Neutrophil (primary cell): ENCODE measurements around the gene NYAP1.
A peak's percentile ranks its signal among the peaks of the same experiment; 100 is the strongest.

Experiments
- H3K27ac ChIP-seq: fragments of 200-600 bp; sonication (generic); 2 replicates; pipeline ENCODE4 v1.5.1; 2016; ENCODE audit warnings: mild to moderate bottlenecking, moderate library complexity
- H3K27me3 ChIP-seq: fragments of 200-600 bp; sonication (generic); 2 replicates; pipeline ENCODE4 v1.6.0; 2016; ENCODE audit warnings: mild to moderate bottlenecking
- H3K36me3 ChIP-seq: fragments of 200-600 bp; sonication (generic); 2 replicates; pipeline ENCODE4 v1.5.1; 2017
- H3K4me1 ChIP-seq, 2 experiments: fragments of 200-600 bp in 1 of 2; sonication (generic) in 1 of 2; 1 replicate in 1 of 2; 2 replicates in 1 of 2; pipeline versions ENCODE4 v1.5.1 to v1.6.1; 2013 to 2016; ENCODE audit warnings: low read depth in 1 of 2, low read length in 1 of 2, mild to moderate bottlenecking in 1 of 2, moderate library complexity in 1 of 2; ENCODE audit not compliant: control insufficient read depth in 1 of 2, insufficient read depth in 1 of 2
- H3K4me3 ChIP-seq, 2 experiments: fragments of 200-600 bp in 1 of 2; sonication (generic) in 1 of 2; 1 replicate in 1 of 2; 2 replicates in 1 of 2; pipeline ENCODE4 v1.5.1; 2013 to 2016; ENCODE audit warnings: low read depth in 1 of 2, low read length in 1 of 2, mild to moderate bottlenecking in 1 of 2, moderate library complexity in 1 of 2
- H3K9me3 ChIP-seq: fragments of 200-600 bp; sonication (generic); 2 replicates; pipeline ENCODE4 v1.5.1; 2016
- TF ChIP-seq, protein P1 (sequence below): fragments of 200-600 bp; sonication (generic); IDR thresholded peaks from 2 replicates; pipeline ENCODE4 v1.5.1; 2016; ENCODE audit warnings: antibody characterized with exemption

The NYAP1 gene

DNA sequence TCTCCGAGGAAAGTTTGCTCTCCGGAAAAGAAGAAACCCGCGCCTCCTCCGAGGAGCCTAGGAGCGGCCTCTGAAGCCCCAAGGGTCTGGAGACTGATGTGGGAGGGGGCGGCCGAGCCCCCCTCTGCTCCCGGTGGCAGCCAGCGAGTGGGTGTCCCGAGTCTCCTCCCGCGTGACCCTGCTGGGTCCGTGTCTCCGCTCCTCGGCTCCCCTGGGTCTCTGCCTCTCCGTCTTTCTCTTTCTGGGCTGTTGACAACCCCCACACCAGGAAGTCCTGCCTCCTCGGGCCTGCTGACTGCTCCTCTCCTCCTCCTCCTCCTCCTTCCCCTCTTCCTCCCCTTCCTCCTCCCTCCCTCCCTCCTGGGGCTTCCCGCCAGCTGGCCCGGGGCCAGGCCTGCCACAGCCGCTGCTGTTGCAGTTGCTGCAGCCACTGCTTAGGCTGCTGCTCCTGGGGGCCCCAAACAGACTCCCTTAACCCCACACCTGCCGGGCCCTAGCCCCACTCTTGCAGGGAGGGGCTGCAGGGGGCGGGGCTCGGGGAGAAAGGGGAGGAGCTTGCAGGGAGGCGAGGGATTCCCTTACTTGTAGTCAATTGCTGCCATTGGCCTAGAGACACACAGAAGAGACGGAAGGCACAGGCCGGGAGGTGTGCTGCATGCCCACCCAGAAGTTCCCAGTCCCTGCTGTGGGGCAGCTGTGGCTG, 4.6 kb upstream of the NYAP1 start, which contains the start of gene TSC22D4:
TSS of gene TSC22D4 (minus strand) at position 257 of the 703 bp plus-strand sequence. CDS start 1,176 bp downstream, outside the sequence.
- H3K9me3 ChIP-seq, result no peaks in the 10 kb centered on the region
- TF ChIP-seq, protein P1, sequence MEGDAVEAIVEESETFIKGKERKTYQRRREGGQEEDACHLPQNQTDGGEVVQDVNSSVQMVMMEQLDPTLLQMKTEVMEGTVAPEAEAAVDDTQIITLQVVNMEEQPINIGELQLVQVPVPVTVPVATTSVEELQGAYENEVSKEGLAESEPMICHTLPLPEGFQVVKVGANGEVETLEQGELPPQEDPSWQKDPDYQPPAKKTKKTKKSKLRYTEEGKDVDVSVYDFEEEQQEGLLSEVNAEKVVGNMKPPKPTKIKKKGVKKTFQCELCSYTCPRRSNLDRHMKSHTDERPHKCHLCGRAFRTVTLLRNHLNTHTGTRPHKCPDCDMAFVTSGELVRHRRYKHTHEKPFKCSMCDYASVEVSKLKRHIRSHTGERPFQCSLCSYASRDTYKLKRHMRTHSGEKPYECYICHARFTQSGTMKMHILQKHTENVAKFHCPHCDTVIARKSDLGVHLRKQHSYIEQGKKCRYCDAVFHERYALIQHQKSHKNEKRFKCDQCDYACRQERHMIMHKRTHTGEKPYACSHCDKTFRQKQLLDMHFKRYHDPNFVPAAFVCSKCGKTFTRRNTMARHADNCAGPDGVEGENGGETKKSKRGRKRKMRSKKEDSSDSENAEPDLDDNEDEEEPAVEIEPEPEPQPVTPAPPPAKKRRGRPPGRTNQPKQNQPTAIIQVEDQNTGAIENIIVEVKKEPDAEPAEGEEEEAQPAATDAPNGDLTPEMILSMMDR, result peak; percentile 32
- H3K4me3 ChIP-seq, result peak within 1 kb of the TSS; percentile 86 to 97
- H3K27ac ChIP-seq, result peak within 1 kb of the TSS; percentile 98
- H3K27me3 ChIP-seq, result peaks cover 17% of the 10 kb centered on the region
- H3K36me3 ChIP-seq, result peaks cover 37% of the 10 kb centered on the region
- peaks cover 41 to 42% of the 10 kb centered on the region in 2 experiments for H3K4me1 ChIP-seq

DNA sequence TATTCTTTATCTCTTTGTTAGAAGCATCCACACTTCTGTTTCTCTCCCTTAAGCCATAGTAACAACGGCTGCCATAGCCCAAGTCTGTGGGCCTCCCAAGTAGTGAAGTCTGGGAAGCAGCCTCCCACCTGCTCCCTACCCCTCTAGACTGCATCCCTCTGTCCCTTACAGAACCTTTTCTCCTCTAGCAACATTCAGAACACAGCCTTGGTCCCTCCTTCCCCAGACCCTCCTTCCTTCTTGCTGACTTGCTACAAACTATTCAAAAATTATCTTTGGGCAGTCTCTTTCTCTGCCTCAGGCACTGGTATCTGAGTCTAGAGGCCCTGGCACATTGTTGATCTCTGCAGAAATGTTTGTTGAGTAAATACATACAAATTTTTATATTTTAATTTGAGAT, 2.3 kb upstream of the NYAP1 start:
- Histone ChIP-seq H3K4me3 (no peak overlapping the region), H3K27me3 (peaks cover 41% of the 10 kb centered on the region), H3K4me1 (peaks cover 23 to 26% of the 10 kb centered on the region in 2 experiments), H3K9me3 (no peaks in the 10 kb centered on the region), H3K36me3 (peaks cover 13% of the 10 kb centered on the region), H3K27ac (no peak overlapping the region)
- TF ChIP-seq, protein P1, result no peak

DNA sequence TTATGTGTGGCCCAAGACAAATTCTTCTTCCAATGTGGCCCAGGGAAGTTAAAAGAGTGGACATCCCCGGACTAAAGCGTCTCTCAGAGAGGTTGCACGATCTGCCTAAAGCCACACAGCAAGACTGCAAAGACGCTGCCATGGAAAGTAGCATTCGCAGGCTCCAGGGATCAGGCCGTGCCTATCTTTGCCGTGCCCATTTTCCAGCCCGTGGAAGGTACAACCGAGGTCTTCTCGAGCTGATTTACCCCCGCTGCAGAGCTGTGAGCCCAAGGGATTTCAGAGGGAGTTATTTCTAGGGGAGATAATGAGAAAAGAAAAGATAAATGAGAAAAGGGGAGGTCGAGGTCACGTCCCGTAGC, 1.0 kb upstream of the NYAP1 start:
- Histone ChIP-seq H3K36me3 (peaks cover under 1% of the 10 kb centered on the region), H3K4me3 (peak overlapping the region; percentile 59 to 70), H3K4me1 (peaks cover 13 to 22% of the 10 kb centered on the region in 2 experiments), H3K9me3 (no peaks in the 10 kb centered on the region), H3K27ac (no peak overlapping the region), H3K27me3 (peaks cover 45% of the 10 kb centered on the region)
- TF ChIP-seq, protein P1, result no peak

DNA sequence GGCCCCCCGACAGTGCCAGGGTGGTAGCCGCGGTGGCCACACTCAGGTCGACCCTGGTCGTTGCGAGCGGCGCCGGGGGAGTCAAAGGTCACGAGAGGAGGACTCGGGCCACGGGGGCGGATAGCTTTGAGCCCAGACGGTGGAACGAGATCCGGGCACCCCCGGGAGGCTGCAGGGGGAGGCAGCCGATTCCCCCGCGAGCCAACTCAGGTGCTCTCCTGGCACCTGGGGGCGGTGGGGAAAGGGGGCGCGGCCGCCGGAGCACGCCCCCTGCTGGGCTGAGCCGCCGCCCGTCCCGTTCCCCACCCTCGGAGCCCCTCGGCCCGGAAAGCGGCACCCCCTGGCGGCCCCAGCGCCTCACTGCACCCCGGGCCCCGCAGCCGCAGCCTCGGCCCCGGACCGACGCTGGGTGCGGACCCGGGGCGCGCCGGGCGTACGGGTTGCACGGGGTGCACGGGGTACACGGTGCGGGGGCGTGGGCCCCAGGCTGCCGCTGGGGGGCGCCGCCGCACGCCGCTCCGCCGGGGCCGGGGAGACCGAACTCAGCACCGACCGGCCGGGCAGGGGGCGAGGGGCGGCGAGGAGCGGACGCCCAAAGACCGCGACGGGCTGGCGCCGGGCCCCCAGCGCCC, 521 bp upstream of the NYAP1 start:
- no peaks in the 10 kb centered on the region for H3K9me3 ChIP-seq
- H3K27me3 ChIP-seq, result peaks cover 45% of the 10 kb centered on the region
- peak overlapping the region; percentile 35 for H3K27ac ChIP-seq
- H3K36me3 ChIP-seq, result no peaks in the 10 kb centered on the region
- H3K4me1 ChIP-seq, result peaks cover 13 to 22% of the 10 kb centered on the region in 2 experiments
- H3K4me3 ChIP-seq, result peak overlapping the region; percentile 59 to 70
- TF ChIP-seq, protein P1, result peak; percentile 98

DNA sequence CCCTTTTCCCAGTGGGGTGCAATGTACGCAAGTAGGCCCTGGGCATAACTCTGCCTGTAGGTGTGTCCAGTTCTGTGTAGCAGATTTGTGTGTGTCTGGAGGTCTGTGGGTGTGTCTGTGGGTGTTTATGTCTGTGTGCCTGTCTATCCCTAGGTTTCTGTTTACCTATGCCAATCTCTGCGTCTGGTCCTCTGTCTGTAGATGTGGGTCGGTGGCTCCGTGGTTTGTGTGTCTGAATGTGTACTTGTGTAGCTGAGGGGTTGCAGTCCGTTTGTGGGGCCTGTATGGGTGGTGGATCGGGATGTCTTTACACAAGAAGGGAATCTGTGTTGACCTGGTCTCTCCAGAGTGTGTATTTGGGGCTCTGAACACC, 932 bp downstream of the NYAP1 start:
- TF ChIP-seq, protein P1, result no peak
- H3K27ac ChIP-seq, result no peak overlapping the region
- no peaks in the 10 kb centered on the region for H3K36me3 ChIP-seq
- H3K4me1 ChIP-seq, result peaks cover 9 to 15% of the 10 kb centered on the region in 2 experiments
- H3K4me3 ChIP-seq, result no peak overlapping the region
- H3K9me3 ChIP-seq, result no peaks in the 10 kb centered on the region
- peaks cover 45% of the 10 kb centered on the region for H3K27me3 ChIP-seq
